Activated gamma-delta T cell treated with anti-CD3 and anti-CD28 coated beads, Interleukin-2, amount 50 U/mL, for 16 hours (primary cell): Measurements from ENCODE around the gene NCCRP1.

ENCODE experiments used
- DNase-seq: peaks from one replicate; pipeline ENCODE4 v3.0.0-alpha.2; 2020; ENCODE audit warnings: low read depth

Gene NCCRP1

GRCh38 chr19:39165857-39166256, 30.9 kb upstream of the NCCRP1 start:
- no peak for DNase-seq

- no peak for DNase-seq
Observed at GRCh38 chr19:39166571-39167391, 30.0 kb upstream of the NCCRP1 start.

- DNase-seq: no peak
Observed at GRCh38 chr19:39167461-39168257, 29.1 kb upstream of the NCCRP1 start.

- DNase-seq: no peak
Observed at GRCh38 chr19:39168258-39169142, 28.3 kb upstream of the NCCRP1 start.

- DNase-seq: no peak
Observed at GRCh38 chr19:39169143-39169810, 27.5 kb upstream of the NCCRP1 start.

GRCh38 chr19:39170386-39171231, 26.2 kb upstream of the NCCRP1 start:
- DNase-seq: no peak

GRCh38 chr19:39171479-39172465, 25.0 kb upstream of the NCCRP1 start:
- DNase-seq: no peak

- no peak for DNase-seq
Observed at GRCh38 chr19:39172700-39173501, 23.9 kb upstream of the NCCRP1 start.

- DNase-seq: no peak
Observed at GRCh38 chr19:39173502-39173991, 23.2 kb upstream of the NCCRP1 start.

GRCh38 chr19:39174142-39174541, 22.6 kb upstream of the NCCRP1 start:
- DNase-seq: no peak

- DNase-seq: no peak
Observed at GRCh38 chr19:39174558-39175544, 21.9 kb upstream of the NCCRP1 start.

GRCh38 chr19:39175564-39175963, 21.2 kb upstream of the NCCRP1 start:
- no peak for DNase-seq

- DNase-seq: no peak
Observed at GRCh38 chr19:39177110-39177699, 19.6 kb upstream of the NCCRP1 start.

- no peak for DNase-seq
Observed at GRCh38 chr19:39177736-39178135, 19.0 kb upstream of the NCCRP1 start.

GRCh38 chr19:39178296-39179006, 18.3 kb upstream of the NCCRP1 start:
- no peak for DNase-seq

- DNase-seq: no peak
Observed at GRCh38 chr19:39179754-39180153, 17.0 kb upstream of the NCCRP1 start.
